Measurements from ENCODE around the gene LRCH3.

Gene LRCH3

DNA sequence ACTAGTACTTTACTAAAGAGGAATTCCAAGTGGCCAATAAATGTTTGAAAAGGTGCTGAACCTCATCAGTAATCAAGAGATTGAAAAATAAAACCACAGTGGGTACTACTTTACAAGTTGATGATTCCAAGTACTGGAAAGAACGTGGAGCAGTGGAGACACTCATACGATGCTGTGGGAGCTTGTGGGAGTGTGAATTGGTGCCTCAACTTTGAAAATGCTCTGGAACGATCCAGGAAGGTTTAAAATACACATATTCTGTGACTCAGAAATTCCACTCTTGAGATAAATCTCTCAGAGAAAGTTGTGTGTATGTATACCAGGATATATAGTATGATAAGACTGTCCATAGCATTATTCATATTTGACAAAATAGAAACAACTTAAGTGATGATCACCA, 9.3 kb downstream of the LRCH3 start:
- FAIRE-seq (no peak), DNase-seq (ENCODE audit: insufficient read length, low spot score) (no peak)
- TF ChIP-seq, protein P1, sequence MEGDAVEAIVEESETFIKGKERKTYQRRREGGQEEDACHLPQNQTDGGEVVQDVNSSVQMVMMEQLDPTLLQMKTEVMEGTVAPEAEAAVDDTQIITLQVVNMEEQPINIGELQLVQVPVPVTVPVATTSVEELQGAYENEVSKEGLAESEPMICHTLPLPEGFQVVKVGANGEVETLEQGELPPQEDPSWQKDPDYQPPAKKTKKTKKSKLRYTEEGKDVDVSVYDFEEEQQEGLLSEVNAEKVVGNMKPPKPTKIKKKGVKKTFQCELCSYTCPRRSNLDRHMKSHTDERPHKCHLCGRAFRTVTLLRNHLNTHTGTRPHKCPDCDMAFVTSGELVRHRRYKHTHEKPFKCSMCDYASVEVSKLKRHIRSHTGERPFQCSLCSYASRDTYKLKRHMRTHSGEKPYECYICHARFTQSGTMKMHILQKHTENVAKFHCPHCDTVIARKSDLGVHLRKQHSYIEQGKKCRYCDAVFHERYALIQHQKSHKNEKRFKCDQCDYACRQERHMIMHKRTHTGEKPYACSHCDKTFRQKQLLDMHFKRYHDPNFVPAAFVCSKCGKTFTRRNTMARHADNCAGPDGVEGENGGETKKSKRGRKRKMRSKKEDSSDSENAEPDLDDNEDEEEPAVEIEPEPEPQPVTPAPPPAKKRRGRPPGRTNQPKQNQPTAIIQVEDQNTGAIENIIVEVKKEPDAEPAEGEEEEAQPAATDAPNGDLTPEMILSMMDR (IDR thresholded peaks at IDR 0.05; ENCODE audit: insufficient read depth, missing control alignments), result no peak

DNA sequence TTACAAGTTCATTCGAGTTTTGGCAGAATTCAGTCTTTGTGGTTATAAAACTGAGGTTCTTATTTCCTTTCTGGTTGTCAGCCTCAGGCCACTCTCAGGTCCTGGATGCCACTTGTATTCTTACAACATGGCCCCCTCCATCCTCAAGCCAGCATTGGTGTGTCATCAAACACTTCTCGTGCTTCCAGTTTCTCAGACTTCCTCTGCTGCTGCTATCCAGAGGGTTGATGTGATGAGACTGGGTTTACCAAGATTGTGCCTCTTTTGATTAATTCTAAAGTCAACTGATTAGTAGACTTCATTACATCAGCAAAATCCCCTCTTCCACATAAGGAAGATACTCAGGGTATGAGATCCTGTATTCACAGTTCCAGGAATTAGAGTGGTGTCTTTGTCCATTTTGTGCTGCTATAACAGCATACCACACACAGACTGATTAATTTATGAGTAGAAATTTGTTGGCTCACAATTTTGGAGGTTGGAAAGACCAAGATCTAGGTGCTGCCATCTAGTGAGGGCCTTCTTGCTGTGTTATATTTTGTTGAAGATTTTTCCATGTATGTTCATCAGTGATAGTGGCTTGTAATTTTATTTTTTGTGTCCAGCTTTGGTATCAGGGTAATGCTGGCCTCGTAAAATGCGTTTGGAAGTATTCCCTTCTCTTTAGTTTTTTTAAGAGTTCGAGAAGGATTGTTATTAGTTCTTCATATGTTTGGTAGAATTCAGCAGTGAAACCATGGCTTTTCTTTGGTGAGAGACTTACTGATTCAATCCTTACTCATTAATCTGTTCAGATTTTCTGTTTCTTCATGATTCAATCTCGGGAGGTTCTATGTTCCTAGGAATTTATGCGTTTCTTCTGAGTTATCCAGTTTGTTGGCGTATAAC, 11.1 kb downstream of the LRCH3 start:
- FAIRE-seq (no peak), DNase-seq (ENCODE audit: insufficient read length, low spot score) (no peak)
- TF ChIP-seq, protein P1 (IDR thresholded peaks at IDR 0.05; ENCODE audit: insufficient read depth, missing control alignments), result peak; percentile 25

DNA sequence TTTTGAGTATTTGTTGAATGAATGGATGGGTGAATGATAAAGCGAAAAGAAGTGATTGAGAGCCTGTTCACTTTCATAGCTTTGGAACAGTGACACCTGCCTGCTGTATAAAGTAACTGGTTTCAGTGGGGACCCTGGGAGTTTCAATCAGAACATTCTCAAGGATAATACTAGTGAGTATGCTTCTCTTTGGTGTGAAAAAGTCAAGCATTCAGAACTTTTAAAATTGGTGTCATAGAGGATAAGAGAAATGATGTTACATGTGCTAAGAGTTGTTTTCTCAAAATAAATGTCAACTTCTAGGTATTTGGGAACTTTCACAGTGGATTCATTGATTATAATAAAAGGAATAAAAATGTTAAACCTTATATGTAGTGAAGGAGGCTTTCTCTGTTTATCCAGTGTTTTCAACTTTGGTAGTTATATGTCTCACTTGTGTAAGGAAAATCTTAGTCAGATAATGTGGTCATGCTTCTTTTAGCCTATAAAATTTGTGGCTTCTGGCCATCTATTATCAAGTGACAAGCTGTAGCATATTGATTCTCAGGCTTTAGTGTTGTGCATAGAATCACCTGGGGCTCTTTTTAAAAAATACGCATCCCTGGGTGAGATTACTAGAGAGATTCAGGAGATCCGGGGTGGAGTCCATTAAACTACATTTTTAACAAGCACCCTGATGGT, 11.9 kb downstream of the LRCH3 start:
- TF ChIP-seq, protein P1 (IDR thresholded peaks at IDR 0.05; ENCODE audit: insufficient read depth, missing control alignments), result no peak
- FAIRE-seq (no peak), DNase-seq (ENCODE audit: insufficient read length, low spot score) (no peak)

DNA sequence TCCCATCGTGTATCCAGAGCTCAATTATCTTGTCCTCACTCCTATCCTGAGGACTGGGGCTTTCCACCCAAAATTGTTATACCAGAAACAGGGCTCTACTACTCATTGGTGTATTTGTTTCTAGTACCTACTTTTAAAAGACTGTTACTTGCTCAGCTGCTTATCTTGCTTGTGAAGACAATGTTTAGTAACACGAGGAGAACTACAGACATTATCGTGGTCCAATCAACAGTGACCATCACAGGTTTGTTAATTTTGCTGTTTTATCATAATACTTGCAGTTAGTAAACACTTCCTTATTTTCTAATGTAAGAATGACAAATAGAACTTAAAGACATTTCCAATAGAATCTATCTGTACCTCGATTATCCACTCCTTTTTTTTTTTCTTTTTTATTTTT, 13.5 kb downstream of the LRCH3 start:
- DNase-seq (ENCODE audit: insufficient read length, low spot score), result no peak
- no peak for FAIRE-seq
- TF ChIP-seq, protein P1 (IDR thresholded peaks at IDR 0.05; ENCODE audit: insufficient read depth, missing control alignments), result no peak

DNA sequence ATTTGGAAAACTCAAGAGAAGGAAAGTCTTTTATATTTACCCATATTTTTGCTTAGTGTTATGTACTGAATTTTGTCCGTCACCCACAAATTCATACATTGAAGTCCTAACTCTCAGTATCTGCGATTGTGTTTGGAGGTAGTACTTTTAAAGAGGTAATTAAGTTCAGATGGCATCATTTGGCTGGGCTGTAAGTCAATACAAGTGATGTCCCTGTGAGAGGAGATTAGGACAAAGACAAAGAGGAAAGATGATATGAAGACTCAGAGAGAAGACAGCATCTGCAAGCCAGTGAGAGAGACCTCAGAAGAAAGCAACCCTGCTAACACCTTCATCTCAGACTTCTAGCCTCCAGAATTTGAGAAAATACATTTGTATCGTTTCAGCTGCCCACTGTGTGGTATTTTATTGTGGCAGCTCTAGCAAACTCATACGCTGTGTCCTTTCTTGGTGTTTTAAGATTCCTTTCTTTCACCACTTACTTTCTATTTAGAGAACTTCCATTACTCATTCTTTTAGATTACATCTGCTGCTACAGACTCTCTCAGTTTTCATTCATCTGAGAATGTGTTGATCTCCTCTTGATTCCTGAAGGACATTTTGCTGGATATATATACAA, 17.0 kb downstream of the LRCH3 start:
- FAIRE-seq, result no peak
- TF ChIP-seq, protein P1 (IDR thresholded peaks at IDR 0.05; ENCODE audit: insufficient read depth, missing control alignments), result no peak
- no peak for DNase-seq (ENCODE audit: insufficient read length, low spot score)

DNA sequence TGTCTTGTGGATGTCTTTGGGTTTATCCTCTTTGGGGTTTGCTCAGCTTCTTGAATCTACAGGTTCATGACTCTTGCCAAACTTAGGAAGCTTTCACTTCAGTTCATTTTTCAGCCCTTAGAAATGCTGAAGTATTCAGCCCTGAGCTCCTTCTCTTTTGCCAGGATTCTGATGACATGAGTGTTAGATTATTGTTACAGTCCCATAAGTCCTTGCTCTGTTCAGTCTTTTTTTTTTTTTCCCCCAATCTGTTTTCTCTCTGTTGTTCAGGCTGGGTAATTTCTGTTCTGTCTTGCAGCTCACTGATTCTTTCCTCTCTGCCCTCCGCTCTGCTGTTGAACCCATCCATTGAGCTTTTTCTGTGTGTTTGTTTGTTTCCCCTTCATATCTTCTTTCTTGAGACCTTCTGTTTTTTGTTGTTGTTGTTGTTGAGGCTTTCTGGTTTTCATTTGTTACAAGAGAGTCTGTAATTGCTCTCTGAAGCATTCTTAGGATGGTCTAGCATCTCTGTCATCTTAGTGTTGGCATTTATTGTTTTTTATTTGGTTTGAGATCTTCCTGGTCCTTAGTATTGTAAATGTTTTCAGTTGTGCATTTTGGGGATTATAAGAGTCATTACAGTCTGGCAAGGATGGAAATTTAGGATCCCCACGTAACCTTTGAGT, 18.4 kb downstream of the LRCH3 start:
- DNase-seq (ENCODE audit: insufficient read length, low spot score) (no peak), FAIRE-seq (no peak)
- TF ChIP-seq, protein P1 (IDR thresholded peaks at IDR 0.05; ENCODE audit: insufficient read depth, missing control alignments), result no peak
